Measurements from ENCODE around the gene TTR.

- TF ChIP-seq CTCF (IDR thresholded peaks at IDR 0.05) (no peak), ZFX (IDR thresholded peaks at IDR 0.05; ENCODE audit: borderline replicate concordance) (no peak)
Observed at GRCh38 chr18:31603315-31603714, 11.6 kb downstream of the TTR start.
